Measurements from ENCODE around the gene FBXL16. TPM values are rescaled to one million over a fixed set of nuclear protein-coding genes. Genes with fewer than 3 reads are reported as not detected.

Gene FBXL16
- total RNA-seq, 1 experiment from 2014 or later: 1.3 TPM

DNA sequence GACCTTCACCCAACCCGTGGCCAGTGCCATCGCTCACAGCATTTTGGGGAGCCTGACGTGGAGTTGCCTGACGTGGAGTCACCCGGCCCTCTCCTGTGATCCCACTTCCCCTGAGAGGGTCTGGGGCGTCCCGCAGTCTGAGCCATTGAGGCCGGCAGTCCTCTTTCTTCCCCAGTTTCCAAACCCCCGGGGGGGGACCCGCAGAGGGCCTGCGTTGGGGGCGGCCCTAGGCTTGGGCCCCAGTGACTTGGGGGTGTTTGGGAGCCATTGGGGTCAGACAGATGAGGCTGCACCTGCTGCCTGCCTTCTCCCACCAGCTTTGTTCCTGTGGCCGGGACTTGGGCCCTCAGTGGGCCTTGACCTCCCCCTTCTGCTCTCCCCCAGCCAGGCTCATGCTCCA is 35.9 kb downstream of the FBXL16 start:
- Mint-ChIP-seq H3K36me3 (ENCODE audit: insufficient read depth, unreplicated experiment) (peaks cover 60% of the 10 kb centered on the region), H3K27ac (ENCODE audit: unreplicated experiment) (no peak overlapping the region), H3K4me1 (ENCODE audit: low read depth, unreplicated experiment) (no peaks in the 10 kb centered on the region), H3K27me3 (ENCODE audit: unreplicated experiment) (no peaks in the 10 kb centered on the region), H3K4me3 (ENCODE audit: low read depth, unreplicated experiment) (peak overlapping the region; percentile 87), H3K9me3 (ENCODE audit: low read depth, unreplicated experiment) (no peaks in the 10 kb centered on the region)
- TF ChIP-seq, protein P1, sequence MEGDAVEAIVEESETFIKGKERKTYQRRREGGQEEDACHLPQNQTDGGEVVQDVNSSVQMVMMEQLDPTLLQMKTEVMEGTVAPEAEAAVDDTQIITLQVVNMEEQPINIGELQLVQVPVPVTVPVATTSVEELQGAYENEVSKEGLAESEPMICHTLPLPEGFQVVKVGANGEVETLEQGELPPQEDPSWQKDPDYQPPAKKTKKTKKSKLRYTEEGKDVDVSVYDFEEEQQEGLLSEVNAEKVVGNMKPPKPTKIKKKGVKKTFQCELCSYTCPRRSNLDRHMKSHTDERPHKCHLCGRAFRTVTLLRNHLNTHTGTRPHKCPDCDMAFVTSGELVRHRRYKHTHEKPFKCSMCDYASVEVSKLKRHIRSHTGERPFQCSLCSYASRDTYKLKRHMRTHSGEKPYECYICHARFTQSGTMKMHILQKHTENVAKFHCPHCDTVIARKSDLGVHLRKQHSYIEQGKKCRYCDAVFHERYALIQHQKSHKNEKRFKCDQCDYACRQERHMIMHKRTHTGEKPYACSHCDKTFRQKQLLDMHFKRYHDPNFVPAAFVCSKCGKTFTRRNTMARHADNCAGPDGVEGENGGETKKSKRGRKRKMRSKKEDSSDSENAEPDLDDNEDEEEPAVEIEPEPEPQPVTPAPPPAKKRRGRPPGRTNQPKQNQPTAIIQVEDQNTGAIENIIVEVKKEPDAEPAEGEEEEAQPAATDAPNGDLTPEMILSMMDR (IDR thresholded peaks at IDR 0.05; ENCODE audit: unreplicated experiment): no peak
- no TSS peak for BruUV-seq (replicated peaks)
- intact Hi-C loops (cut with micrococcal nuclease; ENCODE audit: unreplicated experiment): no loop called here
- no peak for DNase-seq
- CTCF ChIA-PET: no interaction called here

GRCh38 chr16:668519-669171 is 37.0 kb downstream of the FBXL16 start:
- no peaks in the 10 kb centered on the region for H3K27me3 Mint-ChIP-seq (ENCODE audit: unreplicated experiment)
- H3K9me3 Mint-ChIP-seq (ENCODE audit: low read depth, unreplicated experiment): no peaks in the 10 kb centered on the region
- no peaks in the 10 kb centered on the region for H3K4me1 Mint-ChIP-seq (ENCODE audit: low read depth, unreplicated experiment)
- no peak overlapping the region for H3K27ac Mint-ChIP-seq (ENCODE audit: unreplicated experiment)
- peak overlapping the region; percentile 87 for H3K4me3 Mint-ChIP-seq (ENCODE audit: low read depth, unreplicated experiment)
- CTCF ChIA-PET: interaction anchor here (0.5 to 1.3 kb wide), 2 partner anchors 21 to 316 kb away, joined by 3 to 5 read pairs; partner anchors contain the start of gene AXIN1
- no TSS peak for BruUV-seq (replicated peaks)
- H3K36me3 Mint-ChIP-seq (ENCODE audit: insufficient read depth, unreplicated experiment): peaks cover 51% of the 10 kb centered on the region
- intact Hi-C loops (cut with micrococcal nuclease; ENCODE audit: unreplicated experiment): no loop called here
- DNase-seq: no peak
- TF ChIP-seq, protein P1 (IDR thresholded peaks at IDR 0.05; ENCODE audit: unreplicated experiment): no peak

DNA sequence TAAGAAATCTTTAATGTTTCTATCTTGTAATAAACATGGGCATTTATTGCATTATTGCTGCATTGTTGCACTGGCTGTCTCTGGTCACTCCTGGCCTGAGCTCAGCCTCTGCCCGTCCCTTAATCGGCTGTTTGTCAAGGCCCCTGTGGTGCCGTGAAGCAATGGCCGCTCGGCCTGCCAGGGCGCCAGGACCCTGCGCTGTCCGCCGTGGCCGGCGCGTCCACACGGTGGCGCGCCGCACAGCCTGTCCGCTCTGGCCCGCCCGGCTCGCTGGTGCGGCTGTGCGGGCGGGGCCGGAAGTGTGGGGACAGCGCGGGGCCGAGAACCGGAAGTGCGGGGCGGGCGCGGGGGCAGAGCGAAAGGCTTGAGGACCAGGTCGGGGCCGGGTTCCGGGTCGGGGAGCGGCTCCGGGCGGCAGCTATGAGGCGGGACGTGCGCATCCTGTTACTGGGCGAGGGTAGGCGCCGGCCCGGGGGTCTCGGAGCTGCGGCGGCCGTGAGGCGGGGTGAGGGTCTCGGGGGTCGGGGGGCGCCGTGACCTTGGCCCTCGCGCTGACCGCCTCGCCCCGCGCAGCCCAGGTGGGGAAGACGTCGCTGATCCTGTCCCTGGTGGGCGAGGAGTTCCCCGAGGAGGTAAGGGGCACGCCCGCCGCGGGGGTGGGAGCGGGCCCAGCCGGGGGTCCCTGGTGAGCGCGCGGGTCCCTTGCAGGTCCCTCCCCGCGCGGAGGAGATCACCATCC is 37.7 kb downstream of the FBXL16 start, which contains the start of gene RHOT2:
TSS of gene RHOT2 (plus strand) at position 353 of the 739 bp plus-strand sequence. CDS start at position 421, 68 bp downstream.
- BruUV-seq (replicated peaks): no TSS peak
- peaks cover 46% of the 10 kb centered on the region for H3K36me3 Mint-ChIP-seq (ENCODE audit: insufficient read depth, unreplicated experiment)
- H3K27ac Mint-ChIP-seq (ENCODE audit: unreplicated experiment): peak within 1 kb of the TSS; percentile 61
- intact Hi-C loops (cut with micrococcal nuclease; ENCODE audit: unreplicated experiment): no loop called here
- CTCF ChIA-PET: interaction anchor here (0.5 to 1.3 kb wide), 3 partner anchors 20 to 663 kb away, joined by 3 read pairs; partner anchors contain the start of gene HAGHL
- no peaks in the 10 kb centered on the region for H3K27me3 Mint-ChIP-seq (ENCODE audit: unreplicated experiment)
- TF ChIP-seq, protein P1 (IDR thresholded peaks at IDR 0.05; ENCODE audit: unreplicated experiment): peak; percentile 83
- no peaks in the 10 kb centered on the region for H3K4me1 Mint-ChIP-seq (ENCODE audit: low read depth, unreplicated experiment)
- peak; percentile 97 for DNase-seq
- H3K9me3 Mint-ChIP-seq (ENCODE audit: low read depth, unreplicated experiment): no peaks in the 10 kb centered on the region
- H3K4me3 Mint-ChIP-seq (ENCODE audit: low read depth, unreplicated experiment): peak within 1 kb of the TSS; percentile 87

DNA sequence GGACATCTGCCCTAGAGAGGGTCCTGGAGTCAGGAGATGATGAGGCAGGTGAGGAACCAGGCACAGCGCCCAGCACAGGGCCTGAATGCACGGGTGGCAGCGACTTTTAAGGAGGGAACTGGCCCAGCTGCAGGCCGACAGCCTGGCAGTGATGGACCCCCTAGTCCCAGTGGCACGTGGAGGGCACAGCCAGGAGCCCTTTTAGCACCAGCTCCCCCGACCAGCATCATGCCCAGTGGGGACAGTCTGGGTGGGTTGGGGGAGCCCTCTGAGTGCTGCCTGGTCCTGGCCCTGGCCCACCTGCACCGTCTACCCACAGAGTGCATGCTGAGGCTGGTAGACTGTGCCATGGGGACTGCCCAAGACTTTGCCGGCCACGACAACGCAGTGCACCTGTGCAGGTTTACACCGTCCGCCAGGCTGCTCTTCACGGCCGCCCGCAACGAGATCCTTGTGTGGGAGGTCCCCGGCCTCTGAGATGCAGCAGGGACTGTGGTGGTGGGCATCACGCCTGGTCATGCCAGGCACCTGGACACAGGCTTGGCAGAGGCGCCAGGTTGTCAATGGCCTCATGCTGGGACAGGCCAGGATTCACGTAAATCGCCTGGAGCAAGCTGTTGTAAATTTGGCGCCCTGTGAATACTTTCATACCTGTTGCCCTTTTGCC is 38.4 kb downstream of the FBXL16 start:
- Mint-ChIP-seq H3K36me3 (ENCODE audit: insufficient read depth, unreplicated experiment) (peaks cover 50% of the 10 kb centered on the region), H3K4me1 (ENCODE audit: low read depth, unreplicated experiment) (no peaks in the 10 kb centered on the region), H3K27ac (ENCODE audit: unreplicated experiment) (no peak overlapping the region), H3K4me3 (ENCODE audit: low read depth, unreplicated experiment) (peak overlapping the region; percentile 87), H3K27me3 (ENCODE audit: unreplicated experiment) (no peaks in the 10 kb centered on the region), H3K9me3 (ENCODE audit: low read depth, unreplicated experiment) (no peaks in the 10 kb centered on the region)
- DNase-seq: no peak
- TF ChIP-seq, protein P1 (IDR thresholded peaks at IDR 0.05; ENCODE audit: unreplicated experiment): no peak
- BruUV-seq (replicated peaks): no TSS peak
- CTCF ChIA-PET: interaction anchor here (0.7 to 1.3 kb wide), 2 partner anchors 19 to 59 kb away, joined by 3 read pairs; partner anchors contain the start of gene HAGHL
- intact Hi-C loops (cut with micrococcal nuclease; ENCODE audit: unreplicated experiment): no loop called here

Data from Calu3 (cell line).